ENCODE results near the gene CCDC88C.
A peak's percentile ranks its signal among the peaks of the same experiment; 100 is the strongest.

Gene CCDC88C

GRCh38 chr14:91381801-91382670, 35.6 kb downstream of the CCDC88C start:
- TF ChIP-seq CTCF (IDR thresholded peaks at IDR 0.05; ENCODE audit: borderline replicate concordance, extremely low read depth, low read length, poor library complexity, severe bottlenecking), result no peak
- no peak for TF ChIP-seq EZH2 (IDR thresholded peaks at IDR 0.05; ENCODE audit: borderline replicate concordance, low read depth, low read length, severe bottlenecking)
- Histone ChIP-seq H4K20me1 (ENCODE audit: insufficient read depth, low read length) (peaks cover 93% of the 10 kb centered on the region), H3K4me1 (ENCODE audit: insufficient read depth, low read length) (peaks cover 16% of the 10 kb centered on the region), H3K27ac (ENCODE audit: low read length) (peak overlapping the region; percentile 22), H3K9ac (ENCODE audit: low read depth, low read length) (no peak overlapping the region), H3K27me3 (ENCODE audit: insufficient read depth, low read length, poor library complexity) (no peaks in the 10 kb centered on the region), H3K9me3 (ENCODE audit: insufficient read depth, low read length, severe bottlenecking) (no peaks in the 10 kb centered on the region), H2AFZ (ENCODE audit: low read depth, low read length) (no peak overlapping the region), H3K4me3 (ENCODE audit: low read depth in 1 of 2, low read length in 2 of 2) (no peak overlapping the region), H3K36me3 (ENCODE audit: insufficient read depth, low read length) (peaks cover 19% of the 10 kb centered on the region), H3K4me2 (ENCODE audit: insufficient read depth, low read length) (no peak overlapping the region), H3K79me2 (ENCODE audit: insufficient read depth, low read length) (peaks cover 98% of the 10 kb centered on the region)
- DNase-seq (no peak), ATAC-seq (ENCODE audit: insufficient read depth, low read depth) (no peak)

- ATAC-seq (ENCODE audit: insufficient read depth, low read depth) (peak; percentile 53; the same call in 2 of the 3 replicates), DNase-seq (peak; percentile 47)
- Histone ChIP-seq H3K36me3 (ENCODE audit: insufficient read depth, low read length) (peaks cover 18% of the 10 kb centered on the region), H4K20me1 (ENCODE audit: insufficient read depth, low read length) (peaks cover 94% of the 10 kb centered on the region), H3K79me2 (ENCODE audit: insufficient read depth, low read length) (peaks cover 99% of the 10 kb centered on the region), H3K9me3 (ENCODE audit: insufficient read depth, low read length, severe bottlenecking) (no peaks in the 10 kb centered on the region), H3K27ac (ENCODE audit: low read length) (no peak overlapping the region), H3K4me2 (ENCODE audit: insufficient read depth, low read length) (no peak overlapping the region), H3K9ac (ENCODE audit: low read depth, low read length) (no peak overlapping the region), H3K4me1 (ENCODE audit: insufficient read depth, low read length) (peaks cover 26% of the 10 kb centered on the region), H3K27me3 (ENCODE audit: insufficient read depth, low read length, poor library complexity) (no peaks in the 10 kb centered on the region), H3K4me3 (ENCODE audit: low read depth in 1 of 2, low read length in 2 of 2) (no peak overlapping the region), H2AFZ (ENCODE audit: low read depth, low read length) (no peak overlapping the region)
- no peak for TF ChIP-seq EZH2 (IDR thresholded peaks at IDR 0.05; ENCODE audit: borderline replicate concordance, low read depth, low read length, severe bottlenecking)
- no peak for TF ChIP-seq CTCF (IDR thresholded peaks at IDR 0.05; ENCODE audit: borderline replicate concordance, extremely low read depth, low read length, poor library complexity, severe bottlenecking)
These were observed 36.8 kb downstream of the CCDC88C start for GRCh38 chr14:91380610-91381371.

GRCh38 chr14:91380123-91380522, 37.5 kb downstream of the CCDC88C start:
- no peaks in the 10 kb centered on the region for H3K27me3 ChIP-seq (ENCODE audit: insufficient read depth, low read length, poor library complexity)
- H2AFZ ChIP-seq (ENCODE audit: low read depth, low read length), result no peak overlapping the region
- H3K4me2 ChIP-seq (ENCODE audit: insufficient read depth, low read length), result no peak overlapping the region
- ATAC-seq (ENCODE audit: insufficient read depth, low read depth) (no peak), DNase-seq (no peak)
- H3K4me1 ChIP-seq (ENCODE audit: insufficient read depth, low read length), result peaks cover 33% of the 10 kb centered on the region
- peaks cover 99% of the 10 kb centered on the region for H3K79me2 ChIP-seq (ENCODE audit: insufficient read depth, low read length)
- peaks cover 94% of the 10 kb centered on the region for H4K20me1 ChIP-seq (ENCODE audit: insufficient read depth, low read length)
- no peak overlapping the region for H3K9ac ChIP-seq (ENCODE audit: low read depth, low read length)
- no peak for TF ChIP-seq EZH2 (IDR thresholded peaks at IDR 0.05; ENCODE audit: borderline replicate concordance, low read depth, low read length, severe bottlenecking)
- no peak for TF ChIP-seq CTCF (IDR thresholded peaks at IDR 0.05; ENCODE audit: borderline replicate concordance, extremely low read depth, low read length, poor library complexity, severe bottlenecking)
- no peak overlapping the region for H3K27ac ChIP-seq (ENCODE audit: low read length)
- H3K9me3 ChIP-seq (ENCODE audit: insufficient read depth, low read length, severe bottlenecking), result no peaks in the 10 kb centered on the region
- H3K4me3 ChIP-seq (ENCODE audit: low read depth in 1 of 2, low read length in 2 of 2), result no peak overlapping the region
- peaks cover 21% of the 10 kb centered on the region for H3K36me3 ChIP-seq (ENCODE audit: insufficient read depth, low read length)

All from DND-41 (cell line).